ELR (cell line): ENCODE results near the gene YDJC.
"Not testable (repeated sequence)": the region's sequence is repeated elsewhere in the genome, so short reads cannot be mapped to it uniquely, and the experiment has no call there.

ENCODE experiments used
- DNase-seq: peaks from one replicate; pipeline ENCODE4 v3.0.0-alpha.2; 2015; ENCODE audit warnings: low read depth

The YDJC gene

GRCh38 chr22:21632237-21632895 lies 2.5 kb upstream of the YDJC start, which contains the start of gene CCDC116:
CCDC116 (plus strand) TSS chr22:21632760; CDS start chr22:21633182, 422 bp downstream.
- no peak for DNase-seq

DNA sequence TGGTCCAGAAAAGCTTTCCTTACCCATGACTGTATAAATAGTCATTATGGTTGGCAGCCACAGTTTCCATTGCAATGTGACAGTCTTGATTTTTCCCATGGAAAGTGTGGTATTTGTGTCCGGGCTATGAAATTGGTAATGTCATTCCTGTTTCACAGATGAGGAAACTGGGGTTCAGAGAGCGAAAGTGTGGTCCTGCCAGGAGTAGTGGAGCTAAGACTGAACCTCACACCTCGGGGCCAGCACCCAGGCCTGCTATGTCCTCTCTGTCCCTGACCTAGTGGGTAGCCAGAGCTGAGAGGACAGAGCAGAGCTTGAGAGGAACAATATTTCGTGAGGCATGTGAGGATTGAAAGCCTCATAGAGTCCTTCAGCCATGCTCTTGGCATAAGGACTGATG lies 1.2 kb upstream of the YDJC start:
- no peak for DNase-seq

GRCh38 chr22:21628386-21629254 lies 1.2 kb downstream of the YDJC start:
- DNase-seq: no peak

- no peak for DNase-seq
These were observed 2.9 kb downstream of the YDJC start for GRCh38 chr22:21626735-21627469.

DNA sequence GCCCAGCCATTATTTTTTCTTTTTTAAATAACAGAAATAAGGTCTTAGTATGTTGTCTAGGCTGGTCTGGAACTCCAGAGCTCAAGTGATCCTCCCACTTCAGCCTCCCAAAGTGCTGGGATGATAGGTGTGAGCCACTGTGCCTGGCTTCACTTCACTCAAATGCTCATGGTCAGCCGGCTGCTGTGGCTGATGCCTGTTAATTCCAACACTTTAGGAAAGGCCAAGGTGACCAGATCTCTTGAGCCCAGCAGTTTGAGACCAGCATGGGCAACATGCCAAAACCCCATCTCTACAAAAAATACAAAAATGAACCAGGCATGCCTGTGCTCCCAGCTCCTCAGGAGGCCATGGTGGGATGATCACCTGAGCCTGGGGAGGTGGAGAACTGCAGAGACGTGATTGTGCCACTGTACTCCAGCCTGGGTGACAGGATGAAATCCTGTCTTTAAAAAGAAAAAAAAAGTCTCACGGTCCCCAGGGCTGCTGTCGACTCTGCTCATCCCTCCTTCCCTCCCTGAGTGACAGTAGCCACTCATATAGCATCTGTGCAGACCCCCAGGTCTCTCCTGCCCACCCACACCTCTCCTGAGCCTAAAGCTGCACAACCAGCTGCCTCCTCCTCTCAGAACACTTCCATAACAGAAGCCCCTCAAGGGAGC lies 3.6 kb downstream of the YDJC start:
- DNase-seq: no peak

GRCh38 chr22:21624880-21625791 lies 4.7 kb downstream of the YDJC start:
- peak; percentile 23 for DNase-seq

DNA sequence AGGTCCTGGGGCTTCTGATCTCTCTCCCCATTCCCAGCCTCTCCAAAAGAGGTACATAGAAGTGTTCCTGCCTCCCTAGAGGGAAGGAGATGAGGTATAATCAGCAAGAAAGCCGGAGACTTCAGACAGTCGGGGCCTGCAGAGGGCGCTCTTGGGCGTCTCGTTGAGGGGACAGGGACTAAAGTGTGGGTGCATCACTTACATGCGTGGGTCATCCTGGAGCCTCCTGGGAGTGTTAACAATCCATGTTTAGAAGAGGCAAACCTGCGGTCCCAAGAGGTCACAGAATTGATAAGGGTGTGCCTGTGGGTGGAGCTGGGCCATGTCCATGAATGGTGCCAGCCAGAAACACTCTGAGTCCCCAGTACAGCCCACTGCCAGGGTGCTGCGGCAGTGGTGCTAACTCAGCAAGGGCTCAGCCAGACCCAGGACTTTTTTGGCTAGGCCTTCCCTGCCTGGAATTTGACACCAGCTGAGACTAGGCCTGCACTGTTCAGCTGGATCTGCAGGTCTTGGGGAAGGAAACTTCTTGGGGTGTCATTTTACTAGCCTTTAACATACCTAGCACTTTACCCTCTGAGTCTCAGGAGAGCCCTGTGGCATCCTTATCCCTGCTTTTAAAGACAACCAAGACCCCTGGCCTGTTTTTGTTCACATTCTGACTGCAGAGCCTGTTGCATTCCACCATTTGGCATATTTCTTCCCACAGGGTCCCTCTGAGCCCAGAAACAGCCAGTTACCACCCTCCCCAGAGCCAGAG lies 5.5 kb downstream of the YDJC start:
- DNase-seq: peak; percentile 52

DNA sequence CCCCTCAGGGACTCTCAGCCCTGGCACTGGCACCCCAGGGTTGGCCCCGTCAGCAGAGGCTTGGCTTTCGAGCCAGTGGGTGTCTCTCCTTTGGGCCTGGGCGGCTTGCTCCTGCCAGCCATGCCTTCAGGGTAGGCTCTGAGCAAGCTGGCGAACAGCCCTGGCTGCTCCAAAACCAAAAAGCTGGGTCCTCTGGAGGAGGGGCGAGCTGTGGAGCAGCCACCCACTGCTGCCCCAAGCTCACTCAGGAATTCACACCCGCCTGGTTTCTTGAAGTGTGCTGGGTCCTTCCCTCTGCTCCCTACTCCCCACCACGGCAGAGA lies 6.2 kb downstream of the YDJC start:
- DNase-seq: no peak

GRCh38 chr22:21622919-21623647 lies 6.7 kb downstream of the YDJC start:
- no peak for DNase-seq

DNA sequence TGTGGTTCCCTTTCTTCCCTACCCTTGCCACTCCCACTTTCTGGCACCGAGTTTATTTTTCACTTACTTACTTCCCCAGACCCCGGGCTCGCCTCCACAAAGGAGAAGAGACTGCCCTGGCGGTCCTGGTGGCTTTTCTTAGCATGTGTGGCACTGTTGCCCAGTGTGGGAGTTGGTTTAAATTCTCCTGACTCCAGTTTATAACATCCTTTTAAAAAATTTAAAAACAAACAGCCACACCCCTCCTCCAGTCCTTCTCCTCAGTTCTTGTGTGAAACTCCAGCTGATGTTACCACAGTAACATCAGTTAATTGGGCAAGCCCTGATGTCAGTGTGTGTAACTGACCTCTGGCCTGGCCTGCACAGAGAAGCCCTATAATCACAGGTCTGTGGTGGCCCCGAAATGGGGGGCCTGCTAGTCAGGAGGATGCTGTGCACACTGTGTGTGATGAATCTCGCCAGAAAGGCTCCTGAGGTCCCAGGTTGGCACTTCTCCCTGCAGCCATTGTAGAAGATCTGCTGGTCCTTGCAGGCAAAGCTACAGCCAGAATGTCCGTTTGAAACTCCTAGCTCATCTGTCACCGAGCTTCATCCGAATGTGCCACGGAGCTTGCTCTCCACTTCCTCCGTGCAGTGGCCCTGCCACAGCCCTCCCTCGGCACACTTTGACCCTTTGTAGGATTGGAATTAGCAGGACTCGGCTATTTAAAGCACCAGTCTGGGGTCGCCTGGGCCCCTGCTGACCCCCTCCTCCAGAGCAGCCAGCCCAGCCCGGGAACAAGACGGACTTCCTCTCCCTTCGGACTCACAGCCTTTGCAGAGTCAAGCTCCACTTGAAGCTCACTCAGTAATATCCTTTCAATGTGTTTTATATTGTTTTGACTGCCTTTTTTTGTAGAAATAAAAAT lies 7.6 kb downstream of the YDJC start:
- no peak for DNase-seq

DNA sequence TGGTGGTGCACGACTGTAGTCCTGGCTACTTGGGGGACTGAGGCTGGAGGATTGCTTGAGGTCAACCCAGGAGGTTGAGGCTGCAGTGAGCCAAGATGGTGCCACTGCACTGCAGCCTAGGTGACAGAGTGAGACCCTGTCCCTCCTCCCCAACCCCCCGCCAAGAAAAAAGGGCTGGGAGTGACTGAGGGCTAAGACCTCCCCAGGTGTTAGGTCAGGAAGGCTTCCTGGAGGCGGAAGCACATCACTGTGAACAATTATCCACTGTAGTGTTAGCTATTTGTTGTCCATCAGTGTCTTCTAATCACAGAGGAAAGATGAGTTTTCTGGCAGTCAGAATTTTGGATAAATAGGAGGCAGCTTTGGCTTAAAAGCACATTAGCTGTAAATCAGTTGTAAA lies 8.8 kb downstream of the YDJC start:
- no peak for DNase-seq

- DNase-seq: not testable (repeated sequence)
These were observed 12.5 kb downstream of the YDJC start for GRCh38 chr22:21617337-21617736.

- no peak for DNase-seq
These were observed 14.1 kb downstream of the YDJC start for GRCh38 chr22:21615731-21616130.

DNA sequence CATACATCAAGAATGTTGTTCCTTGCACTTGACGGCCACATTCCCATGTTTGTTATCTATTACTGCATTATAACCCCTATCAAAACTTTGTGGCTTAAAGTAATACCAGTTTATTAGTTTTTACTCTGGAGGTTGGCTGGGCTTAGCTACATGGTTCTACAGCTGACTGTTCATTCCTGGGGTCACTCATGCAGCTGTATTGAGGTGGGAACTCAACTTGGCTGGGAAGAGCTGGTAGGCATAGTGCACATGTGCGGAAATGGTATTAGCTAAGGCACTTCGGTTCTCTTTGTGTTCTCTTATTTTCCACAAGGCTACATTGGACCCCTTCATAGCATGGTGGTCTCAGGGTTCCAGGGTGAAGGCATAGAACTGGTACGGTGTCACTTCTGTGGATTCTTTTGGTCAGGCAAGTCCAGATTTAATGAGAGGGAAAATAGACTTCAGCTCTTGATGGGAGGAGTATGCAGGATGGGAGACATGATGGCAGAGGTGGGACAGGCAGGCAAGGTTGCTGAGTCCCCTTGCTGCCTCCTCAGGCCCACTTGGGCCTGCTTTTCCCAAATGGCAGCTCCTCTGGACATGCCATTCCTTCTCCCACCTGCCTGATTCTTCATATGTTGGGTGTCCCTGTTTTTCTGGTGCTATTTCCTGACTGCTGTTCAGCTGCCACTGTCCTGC lies 16.1 kb downstream of the YDJC start:
- DNase-seq: no peak

- DNase-seq: no peak
These were observed 17.0 kb downstream of the YDJC start for GRCh38 chr22:21612858-21613257.

- DNase-seq: no peak
These were observed 18.4 kb downstream of the YDJC start for GRCh38 chr22:21611210-21611977.

- not testable (repeated sequence) for DNase-seq
These were observed 20.2 kb downstream of the YDJC start for GRCh38 chr22:21609556-21610157.
